SJSA1 (cell line): Measurements from ENCODE around the gene KIAA1755. TPM values are rescaled to one million over a fixed set of nuclear protein-coding genes. Genes with fewer than 3 reads are reported as not detected.

Experiments
- DNase-seq, 2 experiments: peaks; one replicate each; pipeline ENCODE4 v3.0.0-alpha.2; 2015 to 2020; ENCODE audit warnings: low spot score in 2 of 2, low read depth in 1 of 2
- H3K27ac ChIP-seq: fragments of 250-450 bp; sonication (Bioruptor Pico); 2 replicates; pipeline ENCODE4 v1.5.1; 2020; ENCODE audit warnings: mild to moderate bottlenecking, moderate library complexity
- H3K27me3 ChIP-seq: fragments of 250-450 bp; sonication (Bioruptor Pico); replicated peaks from 2 replicates; pipeline ENCODE4 v1.5.1; 2020; ENCODE audit warnings: mild to moderate bottlenecking, moderate library complexity
- H3K36me3 ChIP-seq: fragments of 250-450 bp; sonication (Bioruptor Pico); 2 replicates; pipeline ENCODE4 v1.5.1; 2020; ENCODE audit warnings: mild to moderate bottlenecking
- H3K4me1 ChIP-seq: fragments of 250-450 bp; sonication (Bioruptor Pico); replicated peaks from 2 replicates; pipeline ENCODE4 v1.6.1; 2021; ENCODE audit warnings: mild to moderate bottlenecking
- H3K4me3 ChIP-seq: fragments of 250-450 bp; sonication (Bioruptor Pico); 2 replicates; pipeline ENCODE4 v1.5.1; 2020; ENCODE audit warnings: mild to moderate bottlenecking
- H3K9me3 ChIP-seq: fragments of 250-450 bp; sonication (Bioruptor Pico); replicated peaks from 2 replicates; pipeline ENCODE4 v1.5.1; 2020; ENCODE audit warnings: mild to moderate bottlenecking
- total RNA-seq: library from RNA; depleted of rRNA; stranded (reverse); fragments of >200 nt; shearing (Covaris generic); gene quantifications from 2 replicates; pipeline ENCODE4 v1.2.3, GENCODE V29; 2014

KIAA1755 gene
- total RNA-seq, 1 experiment from 2014 or later, result 0.03 TPM

DNA sequence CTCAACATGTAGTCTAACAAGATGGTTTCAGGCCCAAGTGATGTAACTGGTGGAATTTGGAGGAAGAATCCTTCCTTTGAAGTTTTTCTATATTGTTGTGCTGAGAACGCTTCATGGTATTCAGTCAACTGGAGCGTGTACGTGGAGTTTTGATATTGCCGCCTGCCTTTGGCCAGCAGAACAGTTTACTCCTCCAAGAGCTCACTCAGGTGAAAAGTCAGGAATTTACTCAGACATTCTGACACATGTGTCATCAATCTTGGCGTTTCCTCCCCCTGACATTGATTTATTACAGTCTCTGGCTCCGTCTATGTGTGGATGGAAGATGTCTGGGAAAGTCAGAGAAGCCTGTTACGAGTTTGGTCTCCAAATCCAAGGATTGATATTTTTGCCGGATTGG lies 76.4 kb downstream of the KIAA1755 start:
- H3K9me3 ChIP-seq, result no peaks in the 10 kb centered on the region
- no peak for DNase-seq
- H3K4me1 ChIP-seq, result peaks cover 9% of the 10 kb centered on the region
- no peak overlapping the region for H3K4me3 ChIP-seq
- no peaks in the 10 kb centered on the region for H3K27me3 ChIP-seq
- H3K27ac ChIP-seq, result no peak overlapping the region
- no peaks in the 10 kb centered on the region for H3K36me3 ChIP-seq

DNA sequence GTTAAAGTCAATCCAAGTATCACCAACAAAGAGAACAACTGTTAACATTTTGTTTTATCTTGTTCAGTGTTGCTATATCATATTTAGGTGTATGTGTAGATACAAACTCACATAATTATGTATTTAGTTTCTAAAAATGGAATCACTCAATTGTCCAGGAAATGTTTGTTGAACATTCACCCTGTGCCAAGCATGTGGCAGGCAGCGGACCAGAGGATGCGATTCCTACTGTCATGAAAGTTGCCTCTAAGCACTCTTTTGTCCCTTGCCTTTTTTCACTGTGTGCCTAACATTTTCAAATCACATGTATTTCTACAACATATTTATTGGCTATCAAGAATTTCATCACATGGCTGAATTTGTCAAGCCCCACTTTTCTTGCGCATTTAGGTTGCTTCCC lies 78.6 kb downstream of the KIAA1755 start:
- no peak overlapping the region for H3K4me3 ChIP-seq
- no peaks in the 10 kb centered on the region for H3K36me3 ChIP-seq
- no peaks in the 10 kb centered on the region for H3K9me3 ChIP-seq
- no peaks in the 10 kb centered on the region for H3K27me3 ChIP-seq
- peaks cover under 1% of the 10 kb centered on the region for H3K4me1 ChIP-seq
- no peak overlapping the region for H3K27ac ChIP-seq
- DNase-seq, result no peak

DNA sequence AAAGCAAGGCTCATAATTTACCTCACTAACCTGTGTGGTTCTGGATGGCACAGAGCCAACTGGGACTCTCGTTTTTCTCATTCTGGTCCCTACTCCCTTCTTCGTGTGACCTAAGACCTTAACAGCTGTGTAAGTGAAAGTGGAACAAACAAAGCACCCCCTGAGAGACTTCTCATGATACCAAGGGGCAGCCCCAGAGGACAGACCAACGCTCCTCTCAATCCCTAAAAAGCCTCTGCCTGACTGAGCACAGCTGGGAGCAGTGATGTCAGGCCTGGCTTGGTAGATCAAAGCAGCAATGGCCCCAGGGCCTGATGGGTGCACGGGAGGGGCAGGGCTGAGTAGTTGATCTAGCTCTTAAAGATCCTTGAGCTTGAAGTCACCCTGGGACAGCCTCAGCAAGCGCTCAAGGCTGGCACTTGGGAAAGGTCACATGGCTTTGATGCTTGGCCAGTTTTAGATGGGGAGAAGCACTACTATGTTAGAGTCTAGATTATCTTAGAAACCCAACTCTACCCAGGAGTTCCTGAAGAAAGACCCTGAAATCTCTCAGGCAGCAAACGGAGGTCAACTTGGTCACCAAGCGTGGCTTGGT lies 79.2 kb downstream of the KIAA1755 start:
- H3K27ac ChIP-seq, result no peak overlapping the region
- H3K36me3 ChIP-seq, result no peaks in the 10 kb centered on the region
- H3K4me1 ChIP-seq, result no peaks in the 10 kb centered on the region
- no peaks in the 10 kb centered on the region for H3K9me3 ChIP-seq
- no peak for DNase-seq
- H3K4me3 ChIP-seq, result no peak overlapping the region
- no peaks in the 10 kb centered on the region for H3K27me3 ChIP-seq

DNA sequence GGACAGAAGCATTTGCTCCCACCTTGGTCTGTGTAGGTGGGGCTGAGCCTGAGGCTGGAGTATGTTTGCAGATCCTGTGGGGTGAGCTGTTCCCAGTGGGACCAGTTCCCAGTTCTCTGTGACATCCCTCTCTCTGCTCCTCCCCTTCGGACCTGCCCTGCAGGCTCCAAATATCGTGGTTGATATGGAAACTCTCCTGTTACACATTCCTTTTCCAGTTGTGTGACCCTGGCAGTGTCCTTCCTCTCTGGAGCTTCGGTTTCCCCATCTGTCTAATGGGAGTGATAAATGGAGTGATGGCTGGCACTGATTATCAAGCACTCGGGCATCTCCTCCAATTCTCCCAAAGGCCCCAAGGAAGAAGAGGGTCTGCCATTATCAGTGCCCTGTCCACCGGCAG lies 79.8 kb downstream of the KIAA1755 start:
- Histone ChIP-seq H3K9me3 (no peaks in the 10 kb centered on the region), H3K27ac (no peak overlapping the region), H3K4me1 (no peaks in the 10 kb centered on the region), H3K36me3 (no peaks in the 10 kb centered on the region), H3K4me3 (no peak overlapping the region), H3K27me3 (no peaks in the 10 kb centered on the region)
- DNase-seq, result no peak

DNA sequence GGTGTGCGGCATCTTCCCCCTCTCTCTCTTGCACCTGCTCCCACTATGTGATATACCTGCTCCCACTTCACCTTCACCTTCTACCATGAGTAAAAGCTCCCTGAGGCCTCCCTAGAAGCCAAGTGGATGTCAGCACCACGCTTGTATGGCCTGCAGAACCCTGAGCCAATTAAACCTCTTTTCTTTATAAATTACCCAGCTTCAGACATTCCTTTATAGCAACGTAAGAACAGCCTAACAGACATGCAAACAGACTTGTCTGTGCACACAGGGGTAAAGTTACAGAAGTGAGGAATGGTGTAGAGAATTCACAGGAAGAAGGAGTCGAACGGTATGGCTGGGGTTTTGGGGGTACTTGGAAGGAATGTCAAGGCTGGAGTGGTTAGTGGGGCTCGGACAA lies 80.7 kb downstream of the KIAA1755 start:
- Histone ChIP-seq H3K4me3 (no peak overlapping the region), H3K9me3 (no peaks in the 10 kb centered on the region), H3K27me3 (no peaks in the 10 kb centered on the region), H3K27ac (no peak overlapping the region), H3K36me3 (no peaks in the 10 kb centered on the region), H3K4me1 (no peaks in the 10 kb centered on the region)
- no peak for DNase-seq

DNA sequence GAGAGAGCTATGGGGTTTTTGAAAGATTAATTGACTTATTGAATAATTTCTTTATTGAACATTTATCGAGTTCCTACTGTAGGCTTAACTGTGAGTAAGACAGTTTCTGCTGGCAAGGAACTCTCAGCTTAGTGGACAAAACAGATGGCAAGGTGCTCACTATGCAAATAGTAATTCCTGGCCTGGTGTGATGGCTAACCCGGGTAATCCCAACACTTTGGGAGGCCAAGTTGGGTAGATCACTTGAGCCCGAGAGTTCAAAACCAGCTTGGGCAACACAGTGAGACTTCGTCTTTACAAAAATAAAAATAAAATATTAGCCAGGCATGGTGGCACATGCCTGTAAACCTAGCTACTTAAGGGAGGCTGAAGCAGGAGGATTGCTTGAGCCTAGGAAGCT lies 82.0 kb downstream of the KIAA1755 start:
- Histone ChIP-seq H3K4me3 (no peak overlapping the region), H3K36me3 (no peaks in the 10 kb centered on the region), H3K27ac (no peak overlapping the region), H3K27me3 (no peaks in the 10 kb centered on the region), H3K9me3 (no peaks in the 10 kb centered on the region), H3K4me1 (peaks cover 3% of the 10 kb centered on the region)
- DNase-seq, result no peak

DNA sequence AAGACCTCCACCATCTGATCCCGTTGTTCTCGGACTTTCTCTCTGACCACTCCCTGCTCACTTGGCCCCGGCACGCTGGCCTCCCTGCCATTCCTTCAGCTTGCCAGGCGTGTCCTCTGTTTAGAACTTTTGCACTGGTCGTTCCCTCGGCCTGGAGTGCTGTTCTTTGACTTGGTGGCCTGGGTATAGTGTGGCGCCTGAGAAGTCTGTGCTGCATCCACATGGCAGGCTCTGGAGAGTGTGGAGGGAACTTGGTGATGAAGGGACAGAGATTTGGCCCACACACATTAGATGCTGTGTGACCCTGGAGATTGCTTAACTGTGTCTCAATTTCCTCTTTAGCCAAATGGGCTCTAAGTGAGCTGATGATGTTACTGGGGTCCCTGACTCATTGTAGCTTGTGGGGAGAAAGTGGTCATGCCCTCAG lies 82.5 kb downstream of the KIAA1755 start:
- H3K36me3 ChIP-seq, result no peaks in the 10 kb centered on the region
- no peak overlapping the region for H3K4me3 ChIP-seq
- peaks cover 8% of the 10 kb centered on the region for H3K4me1 ChIP-seq
- no peak overlapping the region for H3K27ac ChIP-seq
- no peaks in the 10 kb centered on the region for H3K27me3 ChIP-seq
- DNase-seq, result no peak
- H3K9me3 ChIP-seq, result no peaks in the 10 kb centered on the region

DNA sequence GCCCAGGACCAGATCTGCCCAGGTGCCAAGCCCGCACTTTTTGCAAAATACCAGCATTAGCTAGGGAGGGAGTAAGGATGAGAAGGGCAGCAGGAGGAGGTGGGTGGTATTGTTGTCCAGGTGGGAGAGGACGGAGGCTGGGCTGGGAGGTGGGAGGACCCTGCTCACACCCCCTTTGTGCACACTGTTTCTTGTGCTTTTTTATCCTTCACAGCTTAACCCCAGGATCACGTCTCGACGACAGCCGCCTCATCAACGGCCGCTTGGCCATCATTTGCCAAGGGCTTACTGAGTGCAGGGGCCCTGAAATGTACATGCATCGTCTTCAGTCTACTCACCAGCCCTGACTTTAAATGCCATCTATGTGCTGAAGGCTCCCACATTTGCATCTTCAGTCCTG lies 83.3 kb downstream of the KIAA1755 start:
- H3K27me3 ChIP-seq, result no peaks in the 10 kb centered on the region

DNA sequence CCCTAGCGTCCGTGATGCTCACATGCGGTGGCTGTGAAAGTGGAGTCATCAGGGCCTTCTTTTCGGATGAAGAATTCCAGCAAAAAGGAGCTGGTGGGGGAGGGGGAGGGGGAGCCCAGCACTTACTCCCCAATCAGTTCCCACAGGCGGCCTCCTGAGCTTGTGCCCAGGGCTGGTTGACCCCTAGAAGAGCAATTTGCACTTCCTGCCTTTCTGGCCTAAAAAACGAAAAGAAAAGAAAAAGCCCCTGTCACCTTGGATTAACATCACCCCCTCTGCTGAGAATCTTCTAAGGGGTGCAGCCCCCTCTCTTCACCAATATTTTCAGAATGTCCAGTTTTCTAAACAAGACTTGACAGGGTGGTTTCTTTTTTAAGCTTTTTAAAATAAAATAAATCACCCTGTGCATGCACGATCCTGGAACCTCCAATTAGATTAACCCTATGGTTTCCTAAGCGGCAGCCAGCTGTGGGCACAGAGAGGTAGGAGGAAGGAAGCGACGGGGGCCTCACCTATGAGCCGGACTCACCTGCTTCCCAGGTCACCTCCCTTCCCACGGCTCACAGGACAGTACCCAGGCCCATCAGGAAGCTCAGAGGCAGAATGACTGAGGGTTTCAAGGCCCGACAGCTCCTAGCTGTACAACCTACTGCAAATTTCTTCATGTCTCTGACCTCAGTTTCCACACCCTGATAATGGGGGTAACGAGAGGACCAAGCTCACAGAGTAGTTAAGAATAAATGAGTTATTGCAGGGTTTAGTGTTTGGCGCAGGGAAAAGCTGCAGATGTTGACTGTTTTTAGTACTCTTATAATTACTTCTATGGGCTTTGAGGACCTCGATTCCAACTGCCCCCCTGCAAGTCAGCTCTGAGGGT lies 85.0 kb downstream of the KIAA1755 start:
- DNase-seq, result no peak
- H3K4me1 ChIP-seq, result peaks cover 34% of the 10 kb centered on the region
- no peak overlapping the region for H3K4me3 ChIP-seq
- no peak overlapping the region for H3K27ac ChIP-seq
- no peaks in the 10 kb centered on the region for H3K27me3 ChIP-seq
- H3K36me3 ChIP-seq, result no peaks in the 10 kb centered on the region
- H3K9me3 ChIP-seq, result no peaks in the 10 kb centered on the region

More for the DNA sequence above, 83.3 kb downstream of the KIAA1755 start:
- no peak overlapping the region for H3K4me3 ChIP-seq
- no peaks in the 10 kb centered on the region for H3K9me3 ChIP-seq
- H3K4me1 ChIP-seq, result peaks cover 17% of the 10 kb centered on the region
- no peak overlapping the region for H3K27ac ChIP-seq
- no peak for DNase-seq
- H3K36me3 ChIP-seq, result no peaks in the 10 kb centered on the region

DNA sequence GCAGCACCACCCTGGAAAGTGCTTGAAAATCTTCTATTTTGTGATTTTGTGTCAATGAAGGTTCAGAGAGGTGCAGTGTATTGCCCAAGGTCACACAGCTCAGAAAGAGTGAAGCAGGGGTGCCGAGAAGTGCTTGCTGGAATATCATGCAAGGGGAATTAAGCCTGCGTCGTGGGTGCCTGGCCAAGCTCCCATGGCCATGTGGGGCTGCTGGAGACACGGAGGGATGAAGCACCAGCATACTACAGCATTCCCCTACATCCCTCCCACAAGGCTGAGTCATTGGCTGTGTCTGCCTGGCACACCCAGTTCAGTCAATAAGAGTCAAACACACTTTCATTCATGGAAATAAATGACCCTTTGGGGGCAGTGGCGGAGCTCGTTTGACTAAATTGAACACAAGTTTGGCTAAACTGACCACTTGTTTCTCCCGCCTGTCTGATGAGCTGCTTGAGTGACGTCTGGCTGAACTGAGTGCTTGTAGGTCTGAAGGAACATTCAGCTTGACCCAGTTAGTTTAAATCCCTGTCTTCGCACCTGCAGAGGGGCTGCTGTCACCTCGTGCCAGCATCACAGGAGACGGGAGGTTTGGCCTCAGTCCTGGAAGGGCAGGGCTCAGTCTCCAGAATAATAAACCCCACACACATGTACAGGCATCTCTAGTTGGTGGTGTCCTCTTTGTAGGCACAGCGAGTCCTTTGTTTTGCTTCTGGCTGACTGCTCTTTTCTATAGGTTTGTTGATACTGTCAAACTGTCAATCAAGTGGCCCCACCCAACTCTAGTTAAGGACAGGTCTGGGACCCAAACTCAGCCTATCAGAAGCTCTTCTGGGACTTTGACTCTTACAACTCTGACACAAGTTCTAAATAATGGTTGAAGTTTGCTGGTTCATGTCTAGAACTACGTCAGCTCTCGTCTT lies 87.0 kb downstream of the KIAA1755 start:
- H3K27ac ChIP-seq, result no peak overlapping the region
- no peaks in the 10 kb centered on the region for H3K36me3 ChIP-seq
- no peaks in the 10 kb centered on the region for H3K27me3 ChIP-seq
- no peaks in the 10 kb centered on the region for H3K9me3 ChIP-seq
- no peak overlapping the region for H3K4me3 ChIP-seq
- DNase-seq, result peak; percentile 70 to 85
- H3K4me1 ChIP-seq, result peaks cover 39% of the 10 kb centered on the region

DNA sequence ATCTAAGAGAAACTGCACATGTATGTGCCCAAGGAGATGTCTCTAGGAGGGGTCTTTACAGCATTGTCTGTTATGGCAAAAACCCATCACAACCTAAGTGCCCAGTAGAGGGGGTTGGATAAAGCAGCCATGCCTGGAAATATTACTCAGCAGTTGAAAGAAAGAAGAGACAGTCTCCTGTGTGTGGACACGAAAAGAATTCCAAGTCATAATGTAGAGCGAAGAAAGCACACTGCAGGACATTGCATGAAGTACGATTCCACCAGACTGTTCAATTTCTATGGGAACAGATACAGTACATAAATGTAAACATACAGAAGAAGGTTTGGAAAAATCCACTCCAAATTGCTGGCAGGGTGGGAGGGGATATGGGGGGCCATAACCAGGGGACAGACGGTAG lies 88.1 kb downstream of the KIAA1755 start:
- Histone ChIP-seq H3K36me3 (no peaks in the 10 kb centered on the region), H3K4me1 (peaks cover 50% of the 10 kb centered on the region), H3K9me3 (no peaks in the 10 kb centered on the region), H3K27me3 (no peaks in the 10 kb centered on the region), H3K27ac (no peak overlapping the region), H3K4me3 (no peak overlapping the region)
- DNase-seq, result peak in 1 of 2 experiments; percentile 22

DNA sequence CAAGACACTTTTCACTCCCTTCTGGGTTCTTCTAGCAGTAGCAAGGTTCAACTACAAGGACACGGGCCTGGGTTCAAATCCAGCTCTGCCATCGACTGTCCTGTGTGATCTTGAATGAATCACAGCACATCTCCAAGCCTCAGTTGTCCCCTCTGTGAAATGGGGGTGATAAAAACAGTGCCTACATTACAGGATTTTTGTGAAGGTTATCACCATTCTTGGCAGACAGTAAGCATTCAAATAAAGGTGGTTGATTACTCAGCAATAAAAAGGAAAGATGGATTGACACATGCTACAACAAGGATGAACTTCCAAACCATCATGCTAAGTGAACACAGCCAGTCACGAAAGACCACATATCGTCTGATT lies 88.9 kb downstream of the KIAA1755 start:
- DNase-seq, result no peak
- H3K4me3 ChIP-seq, result no peak overlapping the region
- no peaks in the 10 kb centered on the region for H3K27me3 ChIP-seq
- peaks cover 52% of the 10 kb centered on the region for H3K4me1 ChIP-seq
- H3K27ac ChIP-seq, result peak overlapping the region; percentile 37; the same call in 1 of the 2 replicates
- no peaks in the 10 kb centered on the region for H3K36me3 ChIP-seq
- no peaks in the 10 kb centered on the region for H3K9me3 ChIP-seq

DNA sequence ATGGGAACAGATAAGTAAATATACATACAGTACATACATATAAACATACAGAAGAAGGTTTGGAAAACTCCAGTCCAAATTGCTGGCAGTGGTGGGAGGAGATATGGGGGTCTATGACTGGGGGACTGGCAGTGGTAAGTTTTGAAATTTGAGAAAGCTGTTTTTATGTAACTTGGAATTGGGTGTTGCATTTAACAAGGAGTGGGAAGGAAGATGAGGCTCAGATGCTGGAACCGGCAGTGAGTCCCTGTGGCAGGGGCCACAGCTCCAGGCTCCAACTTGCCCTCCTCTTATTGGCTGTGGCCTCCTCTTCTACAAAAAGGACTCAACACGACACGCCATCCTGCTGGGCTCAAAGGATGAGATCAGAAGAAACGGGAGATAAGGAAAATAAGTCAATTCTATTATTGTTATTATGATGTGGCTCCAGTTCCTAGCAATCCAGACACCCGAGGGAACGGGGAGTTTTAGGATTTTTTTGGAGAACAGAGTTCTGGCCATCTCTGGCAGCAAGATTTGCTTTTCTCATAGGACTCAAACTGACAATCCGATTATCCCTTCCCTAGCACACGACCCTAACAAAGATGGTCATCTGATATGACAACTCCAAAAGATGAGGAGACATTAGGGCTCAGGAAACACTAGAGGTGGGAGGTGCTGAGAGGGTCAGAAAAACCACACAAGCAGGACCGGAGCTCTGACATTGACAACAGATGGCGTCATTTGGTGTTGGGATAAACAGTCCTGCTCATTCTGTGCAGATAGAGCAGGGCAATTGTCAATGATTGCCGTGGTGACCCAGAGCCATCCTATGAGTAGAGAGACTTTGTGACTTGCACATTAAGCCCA lies 89.5 kb downstream of the KIAA1755 start:
- DNase-seq, result peak; percentile 54 to 59
- peak overlapping the region; percentile 37 for H3K27ac ChIP-seq
- H3K4me1 ChIP-seq, result peaks cover 52% of the 10 kb centered on the region
- H3K36me3 ChIP-seq, result no peaks in the 10 kb centered on the region
- no peaks in the 10 kb centered on the region for H3K27me3 ChIP-seq
- no peaks in the 10 kb centered on the region for H3K9me3 ChIP-seq
- H3K4me3 ChIP-seq, result no peak overlapping the region
